Calu3 (cell line): Measurements from ENCODE around the gene IST1. TPM values are rescaled to one million over a fixed set of nuclear protein-coding genes. Genes with fewer than 3 reads are reported as not detected.

ENCODE experiments used
- BruUV-seq: library from RNA; stranded (reverse); fragments of 400-500 nt; replicated peaks from 2 replicates; lab custom pipeline; 2021; lab: Mats Ljungman, UMichigan
- CTCF ChIA-PET: fragments of 300-600 bp; sonication (Branson Sonifier 250); formaldehyde crosslinking; loops from one replicate; lab custom pipeline; 2022; ENCODE audit warnings: antibody characterized with exemption; lab: Charles Lee
- DNase-seq: peaks from one replicate; pipeline ENCODE4 v3.0.0; 2022
- H3K27ac Mint-ChIP-seq: one replicate; pipeline ENCODE4 v1.8.0; 2022; ENCODE audit warnings: mixed read lengths; ENCODE audit not compliant: unreplicated experiment
- H3K27me3 Mint-ChIP-seq: one replicate; pipeline ENCODE4 v1.8.0; 2022; ENCODE audit warnings: mixed read lengths; ENCODE audit not compliant: unreplicated experiment
- H3K36me3 Mint-ChIP-seq: one replicate; pipeline ENCODE4 v1.8.0; 2022; ENCODE audit warnings: mild to moderate bottlenecking, moderate library complexity, mixed read lengths; ENCODE audit not compliant: insufficient read depth, unreplicated experiment
- H3K4me1 Mint-ChIP-seq: one replicate; pipeline ENCODE4 v1.8.0; 2022; ENCODE audit warnings: mild to moderate bottlenecking, low read depth, mixed read lengths; ENCODE audit not compliant: unreplicated experiment
- H3K4me3 Mint-ChIP-seq: one replicate; pipeline ENCODE4 v1.8.0; 2022; ENCODE audit warnings: mild to moderate bottlenecking, low read depth, moderate library complexity, mixed read lengths; ENCODE audit not compliant: unreplicated experiment
- H3K9me3 Mint-ChIP-seq: one replicate; pipeline ENCODE4 v1.8.0; 2022; ENCODE audit warnings: low read depth, mixed read lengths; ENCODE audit not compliant: unreplicated experiment
- CTCF ChIP-seq: fragments of 200-600 bp; IDR thresholded peaks from one replicate; pipeline ENCODE4 v1.8.0; 2022; ENCODE audit warnings: antibody characterized with exemption; ENCODE audit not compliant: unreplicated experiment
- intact Hi-C: fragments of 100-400 bp; cut with micrococcal nuclease; formaldehyde crosslinking; loops from one replicate; pipeline ENCODE4 v1.10.0; 2022; ENCODE audit not compliant: unreplicated experiment
- total RNA-seq: library from RNA; stranded (reverse); gene quantifications from 2 replicates; pipeline ENCODE4 v1.2.3, GENCODE V29; 2022

IST1 gene
- total RNA-seq, 1 experiment from 2014 or later = 252 TPM

- H3K36me3 Mint-ChIP-seq = peaks cover 28% of the 10 kb centered on the region
- no peak for DNase-seq
- no peaks in the 10 kb centered on the region for H3K9me3 Mint-ChIP-seq
- H3K27me3 Mint-ChIP-seq = no peaks in the 10 kb centered on the region
- peak overlapping the region; percentile 96 for H3K4me3 Mint-ChIP-seq
- intact Hi-C loops = no loop called here
- CTCF ChIA-PET = interaction anchor here (1.3 to 2.7 kb wide), 2 partner anchors 9 to 28 kb away, joined by 3 to 15 read pairs; partner anchors contain the start of gene IST1
- no peak for TF ChIP-seq CTCF
- no peak overlapping the region for H3K27ac Mint-ChIP-seq
- H3K4me1 Mint-ChIP-seq = peaks cover 22% of the 10 kb centered on the region
- BruUV-seq = no TSS peak
Measured at GRCh38 chr16:71885261-71885650, 10.1 kb upstream of the IST1 start.

- no peak overlapping the region for H3K4me3 Mint-ChIP-seq
- peaks cover 13% of the 10 kb centered on the region for H3K4me1 Mint-ChIP-seq
- no peak for DNase-seq
- no TSS peak for BruUV-seq
- peaks cover 22% of the 10 kb centered on the region for H3K36me3 Mint-ChIP-seq
- H3K27me3 Mint-ChIP-seq = no peaks in the 10 kb centered on the region
- intact Hi-C loops = no loop called here
- no peak for TF ChIP-seq CTCF
- CTCF ChIA-PET = interaction anchor here (0.6 to 1.2 kb wide), 3 partner anchors 11 to 1123 kb away, joined by 3 to 4 read pairs (median 4); no protein-coding TSS in a partner anchor
- no peaks in the 10 kb centered on the region for H3K9me3 Mint-ChIP-seq
- no peak overlapping the region for H3K27ac Mint-ChIP-seq
Measured at GRCh38 chr16:71889147-71889546, 6.2 kb upstream of the IST1 start.

- DNase-seq = no peak
- H3K36me3 Mint-ChIP-seq = peaks cover 56% of the 10 kb centered on the region
- no TSS peak for BruUV-seq
- H3K4me1 Mint-ChIP-seq = peaks cover 9% of the 10 kb centered on the region
- H3K4me3 Mint-ChIP-seq = peak overlapping the region; percentile 82
- peak overlapping the region; percentile 85 for H3K27ac Mint-ChIP-seq
- H3K9me3 Mint-ChIP-seq = no peaks in the 10 kb centered on the region
- H3K27me3 Mint-ChIP-seq = no peaks in the 10 kb centered on the region
- no peak for TF ChIP-seq CTCF
- CTCF ChIA-PET = interaction anchor here (1.1 to 2.5 kb wide), 4 partner anchors 10 to 85 kb away, joined by 3 to 15 read pairs (median 5); partner anchors contain the start of genes AP1G1 and ZNF821
- intact Hi-C loops = loop anchor here (2.0 to 10.0 kb wide), 3 partner anchors 33 to 89 kb away; partner anchors contain the start of gene AP1G1
Measured at GRCh38 chr16:71893888-71894228, 1.5 kb upstream of the IST1 start.

- no peaks in the 10 kb centered on the region for H3K27me3 Mint-ChIP-seq
- BruUV-seq = TSS peak; percentile 83
- peaks cover 9% of the 10 kb centered on the region for H3K4me1 Mint-ChIP-seq
- CTCF ChIA-PET = interaction anchor here (1.1 to 2.5 kb wide), 4 partner anchors 11 to 86 kb away, joined by 3 to 15 read pairs (median 5); partner anchors contain the start of genes AP1G1 and ZNF821
- H3K36me3 Mint-ChIP-seq = peaks cover 57% of the 10 kb centered on the region
- peak; percentile 63 for DNase-seq
- H3K4me3 Mint-ChIP-seq = peak overlapping the region; percentile 82
- no peak for TF ChIP-seq CTCF
- intact Hi-C loops = loop anchor here (2.0 to 10.0 kb wide), 3 partner anchors 32 to 90 kb away; partner anchors contain the start of gene AP1G1
- H3K9me3 Mint-ChIP-seq = no peaks in the 10 kb centered on the region
- H3K27ac Mint-ChIP-seq = peak overlapping the region; percentile 85
Measured at GRCh38 chr16:71894229-71894920, 956 bp upstream of the IST1 start.
